SHP77 (cell line): ENCODE results near the gene RALGAPB.
A peak's percentile ranks its signal among the peaks of the same experiment; 100 is the strongest.
"Not testable (repeated sequence)": the region's sequence is repeated elsewhere in the genome, so short reads cannot be mapped to it uniquely, and the experiment has no call there.

Experiments used
- DNase-seq, 2 experiments: peaks; one replicate each; lab custom pipeline; 2025; lab: John Stamatoyannopoulos, UW

Gene RALGAPB

GRCh38 chr20:38472513-38473366 is at the start of gene RALGAPB:
TSS of gene RALGAPB (plus strand) at chr20:38472843. CDS start at chr20:38488433, 15,590 bp downstream.
- peak; percentile 97 to 98 for DNase-seq

GRCh38 chr20:38423541-38423940 is 49.1 kb upstream of the RALGAPB start:
- DNase-seq = no peak

- DNase-seq = no peak
Observed at GRCh38 chr20:38424401-38424800, 48.2 kb upstream of the RALGAPB start.

- no peak for DNase-seq
Observed at GRCh38 chr20:38426006-38426897, 46.4 kb upstream of the RALGAPB start.

GRCh38 chr20:38427655-38428023 is 45.0 kb upstream of the RALGAPB start:
- DNase-seq = no peak

- no peak for DNase-seq
Observed at GRCh38 chr20:38428800-38429199, 43.8 kb upstream of the RALGAPB start.

- no peak for DNase-seq
Observed at GRCh38 chr20:38429301-38429700, 43.3 kb upstream of the RALGAPB start.

- no peak for DNase-seq
Observed at GRCh38 chr20:38430679-38431325, 41.8 kb upstream of the RALGAPB start.

- no peak for DNase-seq
Observed at GRCh38 chr20:38432292-38432691, 40.4 kb upstream of the RALGAPB start.

GRCh38 chr20:38432870-38433269 is 39.8 kb upstream of the RALGAPB start:
- DNase-seq = not testable (repeated sequence)

- no peak for DNase-seq
Observed at GRCh38 chr20:38433304-38433972, 39.2 kb upstream of the RALGAPB start.

- DNase-seq = no peak
Observed at GRCh38 chr20:38434301-38434741, 38.3 kb upstream of the RALGAPB start.

- DNase-seq = peak; percentile 76 to 81
Observed at GRCh38 chr20:38434770-38435554, 37.7 kb upstream of the RALGAPB start, which contains the start of gene SNHG17. TSS of gene SNHG17 (minus strand) at chr20:38435328.

GRCh38 chr20:38435555-38435939 is 37.1 kb upstream of the RALGAPB start:
- no peak for DNase-seq

GRCh38 chr20:38437796-38438195 is 34.8 kb upstream of the RALGAPB start:
- DNase-seq = no peak

GRCh38 chr20:38441110-38441509 is 31.5 kb upstream of the RALGAPB start:
- DNase-seq = not testable (repeated sequence)

- DNase-seq = no peak
Observed at GRCh38 chr20:38441916-38442315, 30.7 kb upstream of the RALGAPB start.

GRCh38 chr20:38445381-38445796 is 27.3 kb upstream of the RALGAPB start:
- DNase-seq = no peak

GRCh38 chr20:38445901-38446425 is 26.7 kb upstream of the RALGAPB start:
- DNase-seq = no peak

- peak; percentile 81 to 88 for DNase-seq
Observed at GRCh38 chr20:38446441-38447209, 26.0 kb upstream of the RALGAPB start.
